K562 (cell line): Measurements from ENCODE around the gene EFNA2. TPM values are rescaled to one million over a fixed set of nuclear protein-coding genes. Genes with fewer than 3 reads are reported as not detected.

Experiments
- ATAC-seq: fragments of 200-7000 bp; cut with Tn5 transposase; 3 replicates; pipeline ENCODE4 v1.9.1; 2020; ENCODE audit warnings: moderate library complexity
- BruUV-seq: library from RNA; stranded (reverse); fragments of 400-500 nt; replicated peaks from 2 replicates; lab custom pipeline; 2021; lab: Mats Ljungman, UMichigan
- CTCF ChIA-PET: fragments of 300-600 bp; formaldehyde crosslinking; extraction: SDS; loops from one replicate; lab custom pipeline; 2021; ENCODE audit warnings: low intra/inter-chr PET ratio; lab: Yijun Ruan, JAX
- POLR2A ChIA-PET: fragments of 300-600, 350-650 bp; sonication (Branson Sonifier 250); formaldehyde crosslinking; extraction: SDS; loops from one replicate; lab custom pipeline; 2021; ENCODE audit warnings: antibody characterized with exemption, inconsistent platforms; lab: Yijun Ruan, JAX
- DNase-seq, 4 experiments: peaks; one replicate each; pipeline versions ENCODE4 v3.0.0 to v3.0.0-alpha.2; 2011 to 2018; ENCODE audit warnings: low spot score in 3 of 4, mixed read lengths in 3 of 4; ENCODE audit errors: extremely low read depth in 1 of 4
- FAIRE-seq: peaks from 2 replicates; lab custom pipeline; 2011; peaks lifted over from hg19 to GRCh38; lab: Jason Lieb, UNC
- H2AFZ ChIP-seq: 2 replicates; pipeline ENCODE4 v1.6.0; 2011; ENCODE audit warnings: low read depth, low read length, control low read depth, inconsistent platforms
- H3K27ac ChIP-seq: fragments of 200-600 bp; 3 replicates; pipeline ENCODE4 v1.8.0; 2011; ENCODE audit warnings: low read depth, mild to moderate bottlenecking, control low read depth, inconsistent platforms, low read length, moderate library complexity, mixed read lengths; ENCODE audit errors: extremely low read depth
- H3K27me3 ChIP-seq, 2 experiments: fragments of 300-600 bp in 1 of 2; 2 replicates in 1 of 2; 3 replicates in 1 of 2; pipeline versions ENCODE4 v1.6.0 to v1.8.0; 2011; ENCODE audit warnings: inconsistent platforms in 2 of 2, low read length in 2 of 2, mild to moderate bottlenecking in 1 of 2, mixed read lengths in 1 of 2, moderate library complexity in 1 of 2; ENCODE audit not compliant: control insufficient read depth in 2 of 2, insufficient read depth in 2 of 2
- H3K36me3 ChIP-seq: fragments of 300-600 bp; 3 replicates; pipeline ENCODE4 v1.8.0; 2011; ENCODE audit warnings: mild to moderate bottlenecking, low read length, inconsistent platforms; ENCODE audit not compliant: control insufficient read depth, insufficient read depth
- H3K4me1 ChIP-seq, 2 experiments: fragments of 200-600 bp in 1 of 2; replicated peaks in 1 of 2; 2 replicates in 1 of 2; 3 replicates in 1 of 2; pipeline versions ENCODE4 v1.5.1 to v1.8.0; 2011; ENCODE audit warnings: inconsistent platforms in 2 of 2, low read length in 2 of 2, mild to moderate bottlenecking in 1 of 2, mixed read lengths in 1 of 2, moderate library complexity in 1 of 2; ENCODE audit not compliant: control insufficient read depth in 2 of 2, insufficient read depth in 2 of 2
- H3K4me2 ChIP-seq: 2 replicates; pipeline ENCODE4 v1.6.1; 2011; ENCODE audit warnings: low read length, control low read depth, inconsistent platforms, mixed read lengths; ENCODE audit not compliant: insufficient read depth
- H3K4me3 ChIP-seq: fragments of 200-600 bp; sonication (generic), shearing (Covaris generic); 2 replicates; pipeline ENCODE4 v1.5.1; 2016; ENCODE audit warnings: control low read depth, inconsistent platforms
- H3K79me2 ChIP-seq: fragments of 200-600 bp; 3 replicates; pipeline ENCODE4 v1.8.0; 2011; ENCODE audit warnings: low read length, inconsistent platforms; ENCODE audit not compliant: control insufficient read depth, insufficient read depth
- H3K9ac ChIP-seq, 2 experiments: 2 replicates each; pipeline versions ENCODE4 v1.6.0 to v1.6.1; 2011; ENCODE audit warnings: low read depth in 2 of 2, low read length in 2 of 2, control low read depth in 1 of 2, inconsistent platforms in 1 of 2, mild to moderate bottlenecking in 1 of 2, mixed read lengths in 1 of 2; ENCODE audit not compliant: insufficient read depth in 1 of 2
- H3K9me1 ChIP-seq: one replicate; pipeline ENCODE4 v1.6.0; 2011; ENCODE audit warnings: inconsistent platforms, mild to moderate bottlenecking, low read length, moderate library complexity; ENCODE audit not compliant: control insufficient read depth, insufficient read depth
- H3K9me3 ChIP-seq: replicated peaks from 2 replicates; pipeline ENCODE4 v1.5.1; 2011; ENCODE audit warnings: low read depth, low read length, inconsistent platforms; ENCODE audit not compliant: control insufficient read depth, insufficient read depth
- H4K20me1 ChIP-seq: replicated peaks from 2 replicates; pipeline ENCODE4 v1.6.1; 2011; ENCODE audit warnings: low read length, inconsistent platforms, mixed read lengths; ENCODE audit not compliant: control insufficient read depth, insufficient read depth
- COPS2 ChIP-seq: fragments of 450-650 bp; conservative IDR thresholded peaks from 2 replicates; pipeline ENCODE4 v1.6.1; 2016; ENCODE audit warnings: mild to moderate bottlenecking, moderate library complexity
- FOXK2 ChIP-seq, 2 experiments: fragments of 450-650 bp; IDR thresholded peaks in 1 of 2; conservative IDR thresholded peaks in 1 of 2; 2 replicates each; pipeline ENCODE4 v1.6.1; 2016; ENCODE audit warnings: low read depth in 2 of 2, mild to moderate bottlenecking in 1 of 2
- FOXP1 ChIP-seq: sonication (generic); formaldehyde crosslinking; IDR thresholded peaks from 2 replicates; pipeline ENCODE4 v1.8.0; 2022; ENCODE audit warnings: mild to moderate bottlenecking, missing genetic modification reagents
- HIVEP1 ChIP-seq: fragments of 250-450 bp; sonication (Bioruptor Pico); IDR thresholded peaks from 2 replicates; pipeline ENCODE4 v1.4.0; 2020; ENCODE audit warnings: mild to moderate bottlenecking
- MAX ChIP-seq: sonication (generic); formaldehyde crosslinking; IDR thresholded peaks from 2 replicates; pipeline ENCODE4 v1.9.0; 2022; ENCODE audit warnings: mild to moderate bottlenecking, missing genetic modification reagents
- MCM3 ChIP-seq: fragments of 450-650 bp; IDR thresholded peaks from 2 replicates; pipeline ENCODE4 v1.6.1; 2016
- MCM5 ChIP-seq: fragments of 450-650 bp; IDR thresholded peaks from 2 replicates; pipeline ENCODE4 v1.6.1; 2016; ENCODE audit warnings: low read depth
- MCM7 ChIP-seq, 2 experiments: fragments of 450-650 bp; IDR thresholded peaks; 2 replicates each; pipeline ENCODE4 v1.6.1; 2016 to 2018
- NFE2L1 ChIP-seq: fragments of 450-650 bp; IDR thresholded peaks from 2 replicates; pipeline ENCODE4 v1.6.1; 2016; ENCODE audit warnings: missing genetic modification characterization, low read depth, mild to moderate bottlenecking, missing compliant biosample characterization, moderate library complexity, borderline replicate concordance
- NR2C2 ChIP-seq, 2 experiments: fragments of 200-800 bp in 1 of 2; sonication (Bioruptor generic) in 1 of 2; sonication (generic) in 1 of 2; formaldehyde crosslinking in 1 of 2; IDR thresholded peaks; 2 replicates each; pipeline versions ENCODE4 v1.6.1 to v1.8.0; 2016 to 2022; ENCODE audit warnings: mild to moderate bottlenecking in 1 of 2, missing compliant biosample characterization in 1 of 2, missing genetic modification characterization in 1 of 2, missing genetic modification reagents in 1 of 2
- PCBP1 ChIP-seq: fragments of 200-400 bp; formaldehyde crosslinking; IDR thresholded peaks from 2 replicates; pipeline ENCODE4 v1.6.1; 2018; ENCODE audit warnings: mild to moderate bottlenecking, low read depth, low read length; ENCODE audit not compliant: poor library complexity, severe bottlenecking
- RBM34 ChIP-seq: fragments of 200-400 bp; formaldehyde crosslinking; IDR thresholded peaks from 2 replicates; pipeline ENCODE4 v1.6.1; 2018; ENCODE audit warnings: low read length, borderline replicate concordance; ENCODE audit not compliant: insufficient read depth
- SMARCC2 ChIP-seq: fragments of 450-650 bp; IDR thresholded peaks from 2 replicates; pipeline ENCODE4 v1.6.1; 2017; ENCODE audit warnings: antibody characterized with exemption, moderate library complexity, mild to moderate bottlenecking, low read depth
- TRIM28 ChIP-seq: fragments of 450-650 bp; IDR thresholded peaks from 2 replicates; pipeline ENCODE4 v1.6.1; 2017
- ZBTB17 ChIP-seq: fragments of 450-650 bp; formaldehyde crosslinking; IDR thresholded peaks from 2 replicates; pipeline ENCODE4 v1.4.0; 2020; ENCODE audit warnings: mild to moderate bottlenecking
- ZC3H4 ChIP-seq: sonication (generic); formaldehyde crosslinking; IDR thresholded peaks from 2 replicates; pipeline ENCODE4 v1.9.0; 2021; ENCODE audit warnings: missing genetic modification reagents, borderline replicate concordance
- ZFP36 ChIP-seq: fragments of 150-350 bp; IDR thresholded peaks from 2 replicates; pipeline ENCODE4 v1.6.1; 2018; ENCODE audit warnings: low read length, low read depth; ENCODE audit not compliant: partially characterized antibody
- ZNF436 ChIP-seq: fragments of 250-450, 450-650 bp; sonication (Bioruptor Pico); formaldehyde crosslinking; IDR thresholded peaks from 2 replicates; pipeline ENCODE4 v1.7.0; 2020; ENCODE audit warnings: mild to moderate bottlenecking
- ZNF561 ChIP-seq: fragments of 450-650 bp; formaldehyde crosslinking; conservative IDR thresholded peaks from 2 replicates; pipeline ENCODE4 v1.4.0; 2020; ENCODE audit warnings: mild to moderate bottlenecking, moderate library complexity
- ZNF699 ChIP-seq: fragments of 250-450 bp; sonication (Bioruptor Pico); IDR thresholded peaks from 2 replicates; pipeline ENCODE4 v1.8.0; 2021; ENCODE audit warnings: mild to moderate bottlenecking, moderate library complexity; ENCODE audit not compliant: insufficient replicate concordance
- whole genome bisulfite sequencing: fragments of 100-300 bp; shearing (Covaris generic); methylation state at CpG from one replicate; pipeline ENCODE4 v1.1.6; 2016; ENCODE audit warnings: low coverage, mixed read lengths; ENCODE audit not compliant: insufficient coverage; ENCODE audit errors: missing lambda C conversion rate; 5-methylcytosine and 5-hydroxymethylcytosine counted together
- in situ Hi-C: fragments of 300-500 bp; cut with MboI; formaldehyde crosslinking; loops from 4 replicates; pipeline ENCODE4 v1.15.0; 2018; ENCODE audit warnings: inconsistent platforms, mixed read lengths
- intact Hi-C: fragments of 100-400 bp; cut with micrococcal nuclease; formaldehyde crosslinking; loops from 2 replicates; pipeline ENCODE4 v1.14.2; 2022
- polyA plus RNA-seq, 8 experiments: library from polyadenylated mRNA; depleted of rRNA in 4 of 8; stranded (reverse) in 5 of 8; unstranded in 3 of 8; fragments of >200 nt; fragmentation: Nextera tagmentation in 2 of 8; fragmentation: Illumina TruSeq in 1 of 8; extraction: Ambion mirVana in 2 of 8; extraction: Trizol in 1 of 8; gene quantifications; 2 replicates each; pipeline versions ENCODE4 v1.2.1 to v1.2.3, GENCODE V29; 2011 to 2014; ENCODE audit warnings: inconsistent platforms in 1 of 8, missing spikeins in 1 of 8
- total RNA-seq, 7 experiments: library from RNA; depleted of rRNA in 6 of 7; stranded (reverse); fragments of >200 nt in 6 of 7; fragmentation: Illumina TruSeq in 2 of 7; extraction: Trizol in 2 of 7; gene quantifications; 2 replicates each; pipeline versions ENCODE4 v1.2.1 to v1.2.3, GENCODE V29; 2011 to 2021; ENCODE audit warnings: low replicate concordance in 1 of 7

Gene EFNA2
- total and polyA plus RNA-seq, 9 of the 15 experiments (the other 6 are each of a cell fraction or from before 2014, with no cell fraction given) = 0.11 to 0.44 (median 0.15) TPM; not detected in 6

GRCh38 chr19:1302533-1303239 is 17.0 kb downstream of the EFNA2 start:
- Histone ChIP-seq H3K79me2 (peaks cover 3% of the 10 kb centered on the region; the same call in 2 of the 3 replicates), H3K9me1 (peaks cover 3% of the 10 kb centered on the region), H3K36me3 (no peaks in the 10 kb centered on the region)
- POLR2A ChIA-PET = interaction anchor here (0.6 to 3.4 kb wide), 3 partner anchors 11 to 554 kb away, joined by 3 to 13 read pairs (median 3); partner anchors contain the start of gene CIRBP
- in situ Hi-C loops = no loop called here
- no peak for TF ChIP-seq ZNF561 (CRISPR knock-in tag)
- TF ChIP-seq SMARCC2 = no peak
- TF ChIP-seq RBM34 = no peak
- TF ChIP-seq TRIM28 = no peak
- TF ChIP-seq PCBP1 = no peak
- no peak for TF ChIP-seq MCM5
- no peak for TF ChIP-seq FOXP1 (CRISPR knock-in tag)
- TF ChIP-seq NFE2L1 (tag) = no peak
- TF ChIP-seq NR2C2 (CRISPR knock-in tag; IDR thresholded peaks at IDR 0.05) = no peak
- TF ChIP-seq NR2C2 (tag; IDR thresholded peaks at IDR 0.05) = no peak
- no peak for TF ChIP-seq COPS2
- no peak for TF ChIP-seq ZC3H4 (CRISPR knock-in tag)
- TF ChIP-seq MCM7 (IDR thresholded peaks at IDR 0.05) = no peak
- no peak for TF ChIP-seq FOXK2 (conservative IDR thresholded peaks at IDR 0.05 in 1 of 2, IDR thresholded peaks at IDR 0.05 in 1 of 2; ENCODE audit: low read depth in 2 of 2)
- TF ChIP-seq HIVEP1 (CRISPR knock-in tag) = no peak
- no peak for TF ChIP-seq ZNF436 (CRISPR knock-in tag)
- TF ChIP-seq ZFP36 = no peak
- TF ChIP-seq ZNF699 (CRISPR knock-in tag) = no peak
- no peak for TF ChIP-seq ZBTB17 (CRISPR knock-in tag)
- no peak for TF ChIP-seq MCM3
- no peak for TF ChIP-seq MAX
- TF ChIP-seq, all 486 proteins: peak for 0
- FAIRE-seq (no peak), ATAC-seq (no peak), DNase-seq (no peak)
- no peaks in the 10 kb centered on the region for H3K9me3 ChIP-seq
- no peak overlapping the region for H2AFZ ChIP-seq
- H3K27me3 ChIP-seq = peaks cover 6 to 19% of the 10 kb centered on the region in 2 experiments; a peak in 3 of 5 replicates
- CTCF ChIA-PET = no interaction called here
- intact Hi-C loops = no loop called here
- peak overlapping the region in 1 of 2 experiments; percentile 23; a peak in 1 of 4 replicates for H3K9ac ChIP-seq
- peaks cover 0 to 38% of the 10 kb centered on the region in 2 experiments; a peak in 2 of 5 replicates for H3K4me1 ChIP-seq
- H3K27ac ChIP-seq = no peak overlapping the region
- H4K20me1 ChIP-seq = no peaks in the 10 kb centered on the region
- WGBS = 50% methylated on average over 26 of the region's 36 CpGs
- H3K4me3 ChIP-seq = no peak overlapping the region
- no peak overlapping the region for H3K4me2 ChIP-seq
- no TSS peak for BruUV-seq
